ENCODE measurements around the gene HOXA6. TPM values are rescaled to one million over a fixed set of nuclear protein-coding genes. Genes with fewer than 3 reads are reported as not detected.

Gene HOXA6
- total RNA-seq, 2 experiments from 2014 or later, result not detected

GRCh38 chr7:27107391-27108381 is 39.9 kb downstream of the HOXA6 start:
- peaks cover 33% of the 10 kb centered on the region for H3K27me3 Mint-ChIP-seq (ENCODE audit: low read depth)
- intact Hi-C loops (cut with micrococcal nuclease), result no loop called here
- H3K9me3 Mint-ChIP-seq, result no peaks in the 10 kb centered on the region
- CTCF ChIA-PET, result no interaction called here
- H3K4me1 Mint-ChIP-seq (ENCODE audit: low read depth), result peaks cover 8% of the 10 kb centered on the region
- no peak for DNase-seq
- H3K36me3 Mint-ChIP-seq (ENCODE audit: low read depth), result peaks cover 1% of the 10 kb centered on the region
- H3K27ac Mint-ChIP-seq, result no peak overlapping the region
- no peak overlapping the region for H3K4me3 Mint-ChIP-seq

GRCh38 chr7:27106901-27107240 is 40.7 kb downstream of the HOXA6 start:
- CTCF ChIA-PET, result interaction anchor here (0.7 kb wide), 1 partner anchor 692 kb away, joined by 3 read pairs; no protein-coding TSS in a partner anchor
- intact Hi-C loops (cut with micrococcal nuclease), result no loop called here
- Mint-ChIP-seq H3K4me1 (ENCODE audit: low read depth) (peaks cover 11% of the 10 kb centered on the region), H3K36me3 (ENCODE audit: low read depth) (peaks cover 1% of the 10 kb centered on the region), H3K9me3 (no peaks in the 10 kb centered on the region), H3K27me3 (ENCODE audit: low read depth) (peaks cover 39% of the 10 kb centered on the region), H3K27ac (no peak overlapping the region), H3K4me3 (no peak overlapping the region)
- no peak for DNase-seq

- DNase-seq, result no peak
- Mint-ChIP-seq H3K4me1 (ENCODE audit: low read depth) (peaks cover 15% of the 10 kb centered on the region), H3K27ac (no peak overlapping the region), H3K36me3 (ENCODE audit: low read depth) (peaks cover 4% of the 10 kb centered on the region), H3K9me3 (no peaks in the 10 kb centered on the region), H3K27me3 (ENCODE audit: low read depth) (peaks cover 44% of the 10 kb centered on the region), H3K4me3 (no peak overlapping the region)
- CTCF ChIA-PET, result interaction anchor here (0.7 kb wide), 1 partner anchor 691 kb away, joined by 3 read pairs; no protein-coding TSS in a partner anchor
- intact Hi-C loops (cut with micrococcal nuclease), result no loop called here
These were observed 41.2 kb downstream of the HOXA6 start for GRCh38 chr7:27106181-27106900.

- Mint-ChIP-seq H3K4me3 (no peak overlapping the region), H3K36me3 (ENCODE audit: low read depth) (peaks cover 4% of the 10 kb centered on the region), H3K4me1 (ENCODE audit: low read depth) (peaks cover 15% of the 10 kb centered on the region), H3K27me3 (ENCODE audit: low read depth) (peaks cover 52% of the 10 kb centered on the region), H3K27ac (no peak overlapping the region), H3K9me3 (no peaks in the 10 kb centered on the region)
- no peak for DNase-seq
- intact Hi-C loops (cut with micrococcal nuclease), result no loop called here
- CTCF ChIA-PET, result interaction anchor here (1.3 kb wide), 1 partner anchor 11 kb away, joined by 3 read pairs; no protein-coding TSS in a partner anchor
These were observed 42.1 kb downstream of the HOXA6 start for GRCh38 chr7:27105301-27106031.

GRCh38 chr7:27104341-27105058 is 43.1 kb downstream of the HOXA6 start:
- H3K27me3 Mint-ChIP-seq (ENCODE audit: low read depth), result peaks cover 55% of the 10 kb centered on the region
- intact Hi-C loops (cut with micrococcal nuclease), result no loop called here
- H3K4me3 Mint-ChIP-seq, result no peak overlapping the region
- DNase-seq, result no peak
- peaks cover 4% of the 10 kb centered on the region for H3K36me3 Mint-ChIP-seq (ENCODE audit: low read depth)
- peaks cover 15% of the 10 kb centered on the region for H3K4me1 Mint-ChIP-seq (ENCODE audit: low read depth)
- H3K9me3 Mint-ChIP-seq, result no peaks in the 10 kb centered on the region
- H3K27ac Mint-ChIP-seq, result no peak overlapping the region
- CTCF ChIA-PET, result interaction anchor here (1.3 kb wide), 1 partner anchor 12 kb away, joined by 3 read pairs; no protein-coding TSS in a partner anchor

GRCh38 chr7:27103489-27104226 is 43.9 kb downstream of the HOXA6 start:
- H3K4me1 Mint-ChIP-seq (ENCODE audit: low read depth), result peaks cover 17% of the 10 kb centered on the region
- DNase-seq, result no peak
- no peak overlapping the region for H3K4me3 Mint-ChIP-seq
- CTCF ChIA-PET, result no interaction called here
- peaks cover 62% of the 10 kb centered on the region for H3K27me3 Mint-ChIP-seq (ENCODE audit: low read depth)
- intact Hi-C loops (cut with micrococcal nuclease), result no loop called here
- H3K9me3 Mint-ChIP-seq, result no peaks in the 10 kb centered on the region
- H3K27ac Mint-ChIP-seq, result no peak overlapping the region
- peaks cover 4% of the 10 kb centered on the region for H3K36me3 Mint-ChIP-seq (ENCODE audit: low read depth)

GRCh38 chr7:27102581-27103442 is 44.8 kb downstream of the HOXA6 start, which contains the start of gene HOXA2:
Gene HOXA2, minus strand, starts transcription at chr7:27102683. Its CDS starts 183 bp downstream, at chr7:27102500.
- Mint-ChIP-seq H3K27me3 (ENCODE audit: low read depth) (peaks cover 71% of the 10 kb centered on the region), H3K4me3 (peak within 1 kb of the TSS; percentile 39), H3K9me3 (no peaks in the 10 kb centered on the region), H3K36me3 (ENCODE audit: low read depth) (peaks cover 4% of the 10 kb centered on the region), H3K27ac (no peak within 1 kb of the TSS), H3K4me1 (ENCODE audit: low read depth) (peaks cover 21% of the 10 kb centered on the region)
- intact Hi-C loops (cut with micrococcal nuclease), result no loop called here
- DNase-seq, result no peak
- CTCF ChIA-PET, result no interaction called here

- H3K4me3 Mint-ChIP-seq, result peak overlapping the region; percentile 12
- peaks cover 3% of the 10 kb centered on the region for H3K36me3 Mint-ChIP-seq (ENCODE audit: low read depth)
- no peak overlapping the region for H3K27ac Mint-ChIP-seq
- CTCF ChIA-PET, result no interaction called here
- peaks cover 28% of the 10 kb centered on the region for H3K4me1 Mint-ChIP-seq (ENCODE audit: low read depth)
- intact Hi-C loops (cut with micrococcal nuclease), result no loop called here
- peaks cover 76% of the 10 kb centered on the region for H3K27me3 Mint-ChIP-seq (ENCODE audit: low read depth)
- no peak for DNase-seq
- no peaks in the 10 kb centered on the region for H3K9me3 Mint-ChIP-seq
These were observed 45.5 kb downstream of the HOXA6 start for GRCh38 chr7:27101957-27102580.

GRCh38 chr7:27101171-27101956 is 46.2 kb downstream of the HOXA6 start:
- peaks cover 29% of the 10 kb centered on the region for H3K4me1 Mint-ChIP-seq (ENCODE audit: low read depth)
- no peak overlapping the region for H3K4me3 Mint-ChIP-seq
- no peak overlapping the region for H3K27ac Mint-ChIP-seq
- DNase-seq, result no peak
- H3K9me3 Mint-ChIP-seq, result no peaks in the 10 kb centered on the region
- H3K27me3 Mint-ChIP-seq (ENCODE audit: low read depth), result peaks cover 77% of the 10 kb centered on the region
- peaks cover 3% of the 10 kb centered on the region for H3K36me3 Mint-ChIP-seq (ENCODE audit: low read depth)
- CTCF ChIA-PET, result no interaction called here
- intact Hi-C loops (cut with micrococcal nuclease), result no loop called here
